Prostate gland (tissue), 2 donors: ENCODE data around the gene CAPS. TPM values are rescaled to one million over a fixed set of nuclear protein-coding genes. Genes with fewer than 3 reads are reported as not detected.
A peak's percentile ranks its signal among the peaks of the same experiment; 100 is the strongest.

ENCODE experiments used
- DNase-seq: peaks from one replicate; pipeline ENCODE4 v3.0.0-alpha.2; 2019; ENCODE audit warnings: low spot score
- H3K27ac ChIP-seq, 2 donors: fragments of 200-600 bp; sonication (generic); 2 replicates each; pipeline ENCODE4 v1.5.1; 2017 to 2019
- H3K27me3 ChIP-seq: fragments of 200-600 bp; sonication (generic); replicated peaks from 2 replicates; pipeline ENCODE4 v1.5.1; 2019; ENCODE audit not compliant: insufficient read depth
- H3K36me3 ChIP-seq, 2 donors: fragments of 200-600 bp; sonication (generic); 1 replicate in 1 of 2; 2 replicates in 1 of 2; pipeline versions ENCODE4 v1.5.1 to v1.8.1; 2017 to 2019
- H3K4me1 ChIP-seq: fragments of 200-600 bp; sonication (generic); replicated peaks from 2 replicates; pipeline ENCODE4 v1.5.1; 2019
- H3K4me3 ChIP-seq, 2 donors: fragments of 200-600 bp; sonication (generic); 2 replicates each; pipeline ENCODE4 v1.5.1; 2017 to 2019
- H3K9me3 ChIP-seq: fragments of 200-600 bp; sonication (generic); 2 replicates; pipeline ENCODE4 v1.5.1; 2017
- CTCF ChIP-seq, 4 experiments: fragments of 200-600 bp in 2 of 4; fragments of 450-650 bp in 2 of 4; sonication (generic) in 2 of 4; IDR thresholded peaks; 1 replicate in 3 of 4; 2 replicates in 1 of 4; pipeline ENCODE4 v1.5.1; 2016 to 2019; ENCODE audit warnings: antibody characterized with exemption in 4 of 4, mild to moderate bottlenecking in 2 of 4, moderate library complexity in 2 of 4
- POLR2A ChIP-seq: fragments of 450-650 bp; IDR thresholded peaks from one replicate; pipeline ENCODE4 v1.6.1; 2016; ENCODE audit warnings: antibody characterized with exemption, mild to moderate bottlenecking
- POLR2AphosphoS5 ChIP-seq: sonication (generic); formaldehyde crosslinking; IDR thresholded peaks from one replicate; pipeline ENCODE4 v1.6.1; 2017; ENCODE audit warnings: antibody characterized with exemption
- WGBS: methylation state at CpG from one replicate; pipeline ENCODE4 v1.1.5; 2018; 5-methylcytosine and 5-hydroxymethylcytosine counted together
- intact Hi-C: fragments of 100-400 bp; cut with DNase I; formaldehyde crosslinking; loops from one replicate; pipeline ENCODE4 v1.14.2; 2022
- total RNA-seq, 2 donors: library from RNA; depleted of rRNA; stranded (reverse); fragments of >200 nt; gene quantifications; one replicate each; pipeline ENCODE4 v1.1.0, GENCODE V29; 2016

The CAPS gene
- total RNA-seq, 2 donors from 2014 or later: 27.9 to 36.8 TPM

- WGBS: 49% methylated on average over 19 of the region's 19 CpGs
- Histone ChIP-seq H3K27ac (no peak overlapping the region), H3K36me3 (no peaks in the 10 kb centered on the region), H3K9me3 (no peaks in the 10 kb centered on the region), H3K4me1 (peaks cover 18% of the 10 kb centered on the region), H3K27me3 (no peaks in the 10 kb centered on the region), H3K4me3 (no peak overlapping the region)
- intact Hi-C loops: no loop called here
- no peak for DNase-seq
- no peak for TF ChIP-seq CTCF (IDR thresholded peaks at IDR 0.05)
Observed at GRCh38 chr19:5951338-5951861, 37.3 kb downstream of the CAPS start.

DNA sequence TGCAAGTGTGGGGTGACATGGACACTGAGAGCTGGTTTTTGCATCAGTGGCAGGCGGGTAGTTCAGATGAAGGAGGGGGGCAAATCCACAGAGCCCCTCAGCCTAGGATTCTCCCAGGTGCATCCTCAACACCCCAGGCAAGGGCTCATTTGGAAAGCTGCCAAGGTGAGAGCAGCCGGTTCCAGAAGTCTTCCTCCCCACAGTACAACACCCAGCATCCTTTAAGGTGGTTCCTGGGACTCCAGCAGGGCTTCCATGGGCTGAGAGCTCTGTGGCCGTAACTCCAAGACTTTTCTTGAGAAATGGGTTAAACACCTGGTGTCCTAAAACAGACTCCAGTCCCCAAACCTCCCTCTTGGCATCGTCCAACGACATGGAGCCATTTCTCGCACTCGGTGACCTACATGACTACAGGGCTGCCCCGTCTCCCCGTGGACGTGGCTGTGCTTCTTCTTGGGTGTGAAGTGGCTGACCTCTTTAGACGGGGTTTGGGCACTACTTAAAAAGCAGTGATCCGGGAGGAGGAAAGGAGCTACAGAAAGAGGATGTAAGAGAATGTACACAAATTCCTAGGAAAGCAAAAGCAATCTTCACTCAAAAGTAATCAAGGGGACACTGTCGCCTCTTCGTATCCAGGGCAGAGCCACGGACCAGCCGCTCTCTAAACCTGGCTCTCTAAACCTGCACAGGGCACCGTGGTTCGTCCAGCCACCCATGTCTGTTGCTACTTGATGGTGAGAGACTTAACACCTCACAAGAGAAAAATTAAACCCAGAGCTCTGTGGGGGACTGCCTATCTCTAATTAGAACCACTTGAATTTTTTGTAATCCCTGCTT lies 38.4 kb downstream of the CAPS start:
- H3K27me3 ChIP-seq: no peaks in the 10 kb centered on the region
- no peak for DNase-seq
- no peak overlapping the region for H3K4me3 ChIP-seq
- no peaks in the 10 kb centered on the region for H3K36me3 ChIP-seq
- WGBS: 68% methylated on average over 18 of the region's 18 CpGs
- intact Hi-C loops: no loop called here
- H3K9me3 ChIP-seq: no peaks in the 10 kb centered on the region
- no peak overlapping the region for H3K27ac ChIP-seq
- H3K4me1 ChIP-seq: peaks cover 18% of the 10 kb centered on the region
- TF ChIP-seq POLR2AphosphoS5 (no peak), CTCF (IDR thresholded peaks at IDR 0.05) (no peak), POLR2A (no peak)

GRCh38 chr19:5953030-5953589 lies 39.1 kb downstream of the CAPS start:
- intact Hi-C loops: no loop called here
- TF ChIP-seq CTCF (IDR thresholded peaks at IDR 0.05): no peak
- no peak for TF ChIP-seq POLR2AphosphoS5
- TF ChIP-seq POLR2A: no peak
- no peak for DNase-seq

DNA sequence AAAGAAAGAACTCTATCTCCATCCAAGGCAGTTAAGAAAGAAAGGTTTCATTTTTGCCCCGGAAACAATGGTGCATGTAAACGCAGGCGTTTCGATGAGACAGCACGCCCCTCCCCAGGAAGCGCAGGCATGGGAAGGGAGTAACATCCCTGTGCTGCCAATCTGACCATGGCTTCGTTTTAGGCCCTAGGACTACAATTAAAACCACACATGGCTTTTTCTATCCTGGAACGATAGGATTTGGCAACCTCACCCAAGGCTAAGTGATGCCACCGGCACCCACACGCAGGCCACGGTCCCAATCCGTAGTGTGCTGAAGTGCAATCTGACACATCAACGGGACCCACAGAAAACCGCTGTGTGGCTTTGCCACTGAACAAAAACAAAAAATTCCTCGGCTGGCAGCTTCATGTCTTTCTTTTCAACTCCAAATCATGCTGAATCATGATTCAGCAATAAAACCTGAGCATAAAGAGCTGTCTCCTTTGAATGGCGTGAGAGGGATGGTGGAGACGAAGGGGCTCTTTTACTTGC lies 39.7 kb downstream of the CAPS start:
- TF ChIP-seq POLR2A (no peak), POLR2AphosphoS5 (no peak), CTCF (IDR thresholded peaks at IDR 0.05) (no peak)
- peaks cover 24% of the 10 kb centered on the region for H3K4me1 ChIP-seq

More at GRCh38 chr19:5953030-5953589, 39.1 kb downstream of the CAPS start:
- H3K9me3 ChIP-seq: no peaks in the 10 kb centered on the region
- H3K4me3 ChIP-seq: no peak overlapping the region
- no peaks in the 10 kb centered on the region for H3K36me3 ChIP-seq
- H3K27me3 ChIP-seq: no peaks in the 10 kb centered on the region
- WGBS: 71% methylated on average over 5 of the region's 5 CpGs
- peaks cover 21% of the 10 kb centered on the region for H3K4me1 ChIP-seq
- H3K27ac ChIP-seq: no peak overlapping the region

More for the DNA sequence above, 39.7 kb downstream of the CAPS start:
- no peaks in the 10 kb centered on the region for H3K9me3 ChIP-seq
- peak overlapping the region; percentile 6 to 33 for H3K27ac ChIP-seq
- no peaks in the 10 kb centered on the region for H3K36me3 ChIP-seq
- no peaks in the 10 kb centered on the region for H3K27me3 ChIP-seq
- intact Hi-C loops: no loop called here
- WGBS: 39% methylated on average over 17 of the region's 17 CpGs
- no peak for DNase-seq
- H3K4me3 ChIP-seq: no peak overlapping the region
